ENCODE measurements around the gene EVI5. TPM values are rescaled to one million over a fixed set of nuclear protein-coding genes. Genes with fewer than 3 reads are reported as not detected.

Gene EVI5
- total RNA-seq (ENCODE audit: low replicate concordance): 43.4 and 132 TPM in 2 replicates

DNA sequence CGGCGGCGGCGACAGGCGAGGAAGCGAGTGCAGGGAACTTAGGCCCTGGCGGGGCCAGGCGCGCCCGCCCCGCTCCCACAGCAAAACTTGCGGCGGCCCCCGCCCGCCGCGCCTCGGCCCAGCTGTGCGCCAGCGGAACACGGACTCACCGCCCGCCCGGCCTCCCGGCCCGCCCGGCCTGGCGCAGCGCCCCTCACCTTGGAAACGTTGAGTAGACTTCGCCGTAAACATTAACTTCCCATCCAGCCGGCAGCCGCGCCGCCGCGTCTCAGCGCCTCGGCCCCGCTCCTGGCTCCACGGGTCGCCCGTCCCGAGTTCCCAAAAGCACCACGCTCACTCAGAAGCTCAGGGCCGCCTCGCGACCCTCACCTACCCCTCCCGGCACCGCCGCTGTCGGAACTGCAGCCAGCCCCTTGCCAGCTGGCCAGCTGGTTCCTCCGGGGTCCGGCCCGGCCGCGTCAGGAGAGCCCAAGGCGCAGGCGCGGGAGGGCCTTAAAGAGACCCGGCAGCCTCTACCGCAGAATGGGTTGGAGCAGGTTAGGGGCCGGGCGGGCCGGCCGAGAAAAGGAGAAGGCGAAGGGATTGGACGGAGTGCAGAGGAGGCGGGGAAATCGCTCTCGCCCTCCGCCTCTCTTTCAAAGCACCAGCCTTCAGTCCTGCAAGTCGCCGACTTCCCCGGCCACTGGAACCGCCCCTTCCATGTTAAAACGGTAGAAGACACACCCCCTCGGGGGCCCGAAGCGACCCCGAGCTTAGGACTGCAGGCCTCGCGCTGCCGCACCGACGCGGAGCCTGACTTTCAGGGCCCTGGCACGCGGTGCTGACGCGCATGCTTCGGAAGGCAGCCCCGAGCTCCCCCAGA lies at the start of gene EVI5:
Gene EVI5 (minus strand): TSS at position 470 of the 862 bp plus-strand sequence. CDS start 48,562 bp downstream, outside the sequence.

DNA sequence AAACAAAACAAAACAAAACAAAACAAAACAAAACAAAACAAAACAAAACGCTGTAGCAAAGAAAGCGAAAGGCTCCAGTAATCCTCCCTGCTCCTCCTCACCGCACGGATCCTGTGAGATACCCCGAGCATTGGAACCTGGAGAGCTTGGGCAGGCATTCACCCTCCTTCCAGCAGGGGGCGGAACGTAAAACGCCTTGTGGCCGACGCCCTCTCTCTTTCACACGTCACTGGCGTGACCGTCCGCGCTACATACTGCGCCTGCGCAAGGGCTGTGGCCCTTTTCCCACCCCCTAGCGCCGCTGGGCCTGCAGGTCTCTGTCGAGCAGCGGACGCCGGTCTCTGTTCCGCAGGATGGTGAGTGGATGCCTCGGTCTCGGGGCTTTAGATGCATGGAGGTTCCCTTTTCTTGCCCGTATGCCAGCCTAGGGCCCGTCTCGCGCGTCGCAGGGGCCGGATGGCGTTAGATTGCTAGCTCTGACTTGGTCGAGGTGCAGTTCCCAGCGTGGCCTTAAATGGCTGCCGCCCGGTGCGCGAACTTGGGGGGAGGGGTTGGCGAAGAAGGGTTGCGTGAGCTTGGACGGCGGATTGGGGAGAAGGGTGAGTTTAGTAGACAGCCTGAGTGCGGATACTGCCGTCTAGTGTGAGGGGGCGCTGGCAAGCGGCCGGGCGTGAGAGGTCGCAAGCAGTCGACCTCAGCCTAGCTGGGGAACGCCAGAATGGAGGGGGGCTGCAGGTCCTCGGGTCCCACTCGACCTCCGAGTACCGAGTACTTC lies 47.0 kb upstream of the EVI5 start, which contains the start of gene RPL5:
Gene RPL5 (plus strand): TSS at position 279 of the 775 bp plus-strand sequence. CDS start 75 bp downstream, at position 354.

DNA sequence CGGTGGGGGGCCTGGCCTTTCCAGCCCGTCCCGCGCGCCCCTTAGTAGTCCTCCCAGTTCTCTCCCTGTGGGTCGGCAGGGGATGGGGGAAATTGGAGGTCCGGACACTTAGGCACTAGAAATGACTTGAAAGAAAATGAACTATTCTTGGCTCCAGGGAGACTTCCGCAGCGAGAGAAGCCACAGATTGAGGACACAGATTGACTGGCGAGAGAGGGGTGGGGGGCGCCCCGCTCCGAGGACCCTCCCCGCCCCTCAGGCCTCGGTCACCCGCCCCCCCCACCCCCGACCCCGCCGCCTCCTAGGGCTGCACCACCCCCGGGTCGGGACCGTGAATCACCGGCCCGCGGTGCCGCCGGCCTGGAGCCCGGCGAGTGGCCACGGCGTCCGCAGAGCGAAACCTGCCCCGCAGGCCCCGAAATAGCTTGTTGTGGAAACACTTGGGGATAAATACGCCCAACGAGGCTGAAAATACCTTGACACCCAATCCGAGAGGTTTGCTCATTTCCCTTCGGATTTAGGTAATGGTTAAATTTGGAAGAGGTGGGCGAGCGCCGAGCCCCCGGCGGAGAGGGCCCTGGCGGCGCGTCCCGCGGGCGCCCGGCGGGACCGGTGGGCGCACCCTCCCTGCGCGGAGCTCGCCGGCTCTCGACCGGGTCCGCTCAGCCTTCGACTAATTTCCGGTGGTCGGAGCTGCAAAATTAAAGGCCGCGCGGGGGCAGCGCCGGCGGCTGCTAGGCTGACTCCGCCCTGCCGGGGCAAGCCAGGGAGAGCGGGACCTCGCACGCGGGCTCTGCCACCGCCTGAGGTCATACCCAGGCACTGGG lies 298.4 kb downstream of the EVI5 start, which contains the start of gene GFI1:
Gene GFI1 (minus strand): TSS at position 675 of the 827 bp plus-strand sequence. CDS start 3,438 bp downstream, outside the sequence.

Other genes starting within 250 kb of the EVI5 start
- gene RPL5, start 46.9 kb upstream of the EVI5 start, total RNA-seq (ENCODE audit: low replicate concordance): 1,039 and 1,667 TPM in 2 replicates
- gene DIPK1A, start 176.4 kb upstream of the EVI5 start, total RNA-seq (ENCODE audit: low replicate concordance): 5.0 and 7.1 TPM in 2 replicates